CD4-positive, alpha-beta memory T cell (primary cell): ENCODE results near the gene SUSD4. TPM values are rescaled to one million over a fixed set of nuclear protein-coding genes. Genes with fewer than 3 reads are reported as not detected.
A peak's percentile ranks its signal among the peaks of the same experiment; 100 is the strongest.

Experiments used
- CTCF ChIA-PET: fragments of 350-600 bp; sonication (Branson Sonifier 250); formaldehyde crosslinking; loops from one replicate; lab custom pipeline; 2021; ENCODE audit warnings: inconsistent platforms; ENCODE audit not compliant: partially characterized antibody; lab: Charles Lee
- POLR2A ChIA-PET: fragments of 350-600 bp; sonication (Branson Sonifier 250); formaldehyde crosslinking; loops from one replicate; lab custom pipeline; 2021; ENCODE audit not compliant: partially characterized antibody; lab: Charles Lee
- DNase-seq, 5 donors: peaks; one replicate each; pipeline versions ENCODE4 v3.0.0 to v3.0.0-alpha.2; 2020 to 2022; ENCODE audit warnings: mixed read lengths in 1 of 5
- H3K27ac ChIP-seq: one replicate; pipeline ENCODE4 v1.7.0; 2013; ENCODE audit warnings: low read depth, low read length
- H3K27me3 ChIP-seq: 2 replicates; pipeline ENCODE4 v1.7.0; 2013; ENCODE audit warnings: mild to moderate bottlenecking, low read length, moderate library complexity; ENCODE audit not compliant: insufficient read depth
- H3K36me3 ChIP-seq: 2 replicates; pipeline ENCODE4 v1.7.0; 2013; ENCODE audit warnings: mild to moderate bottlenecking, low read length, moderate library complexity; ENCODE audit not compliant: insufficient read depth
- H3K4me1 ChIP-seq: 2 replicates; pipeline ENCODE4 v1.7.0; 2013; ENCODE audit warnings: mild to moderate bottlenecking, low read length, moderate library complexity; ENCODE audit not compliant: insufficient read depth
- H3K4me3 ChIP-seq, 2 donors: one replicate each; pipeline ENCODE4 v1.7.0; 2013; ENCODE audit warnings: low read length in 2 of 2, mild to moderate bottlenecking in 1 of 2
- H3K9me3 ChIP-seq, 2 donors: one replicate each; pipeline ENCODE4 v1.7.0; 2013; ENCODE audit warnings: low read length in 2 of 2, control low read depth in 1 of 2; ENCODE audit not compliant: control insufficient read depth in 1 of 2
- H3K27ac Mint-ChIP-seq, 7 donors: one replicate each; pipeline ENCODE4 v1.8.0; 2020 to 2021; ENCODE audit warnings: mixed read lengths in 7 of 7, mild to moderate bottlenecking in 6 of 7, inconsistent platforms in 3 of 7, moderate library complexity in 3 of 7
- H3K27me3 Mint-ChIP-seq, 2 donors: one replicate each; pipeline ENCODE4 v1.8.0; 2020 to 2021; ENCODE audit warnings: mixed read lengths in 2 of 2
- H3K36me3 Mint-ChIP-seq, 2 donors: one replicate each; pipeline ENCODE4 v1.8.0; 2020 to 2021; ENCODE audit warnings: mixed read lengths in 2 of 2, inconsistent platforms in 1 of 2, mild to moderate bottlenecking in 1 of 2
- H3K4me1 Mint-ChIP-seq, 4 donors: one replicate each; pipeline ENCODE4 v1.8.0; 2020 to 2021; ENCODE audit warnings: mixed read lengths in 4 of 4, mild to moderate bottlenecking in 1 of 4
- H3K4me3 Mint-ChIP-seq, 8 donors: one replicate each; pipeline ENCODE4 v1.8.0; 2020 to 2021; ENCODE audit warnings: mixed read lengths in 8 of 8, mild to moderate bottlenecking in 7 of 8, moderate library complexity in 6 of 8, inconsistent platforms in 3 of 8
- H3K9me3 Mint-ChIP-seq, 8 donors: one replicate each; pipeline ENCODE4 v1.8.0; 2020 to 2021; ENCODE audit warnings: mixed read lengths in 8 of 8, mild to moderate bottlenecking in 5 of 8, inconsistent platforms in 3 of 8, moderate library complexity in 1 of 8
- intact Hi-C: fragments of 100-400 bp; cut with micrococcal nuclease; formaldehyde crosslinking; loops from one replicate; pipeline ENCODE4 v1.15.1; 2023
- polyA plus RNA-seq, 2 donors: library from polyadenylated mRNA; unstranded; fragments of 300-500 nt; fragmentation: Illumina TruSeq; gene quantifications; one replicate each; pipeline ENCODE4 v1.2.3, GENCODE V29; 2021
- total RNA-seq, 2 experiments: library from RNA; stranded (reverse); gene quantifications; one replicate each; pipeline ENCODE4 v1.2.3, GENCODE V29; 2021

SUSD4 gene
- total and polyA plus RNA-seq, 4 experiments from 2014 or later = 2.9 to 18.5 (median 6.2) TPM

DNA sequence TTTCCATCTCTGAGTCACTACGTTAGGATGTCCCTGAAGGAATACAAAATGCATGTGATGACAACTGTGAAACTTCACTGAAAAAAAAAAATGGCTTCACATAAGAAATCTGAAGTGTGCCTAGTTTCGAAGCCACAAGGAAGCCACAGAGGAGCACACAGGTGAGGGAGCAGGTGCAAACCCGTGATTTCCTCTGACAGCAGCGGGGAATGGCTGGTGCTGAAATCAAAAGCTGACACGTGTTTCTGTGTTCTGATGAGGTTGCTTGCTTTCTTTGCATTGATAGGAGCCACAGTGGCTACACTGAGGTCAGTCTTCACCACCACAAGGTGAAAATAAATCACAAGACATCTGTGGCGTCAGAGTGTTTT lies 115.2 kb downstream of the SUSD4 start:
- peaks cover 0 to 4% of the 10 kb centered on the region in 2 donors for H3K36me3 Mint-ChIP-seq
- Histone ChIP-seq H3K4me1 (peaks cover 38% of the 10 kb centered on the region), H3K27me3 (no peaks in the 10 kb centered on the region), H3K9me3 (no peaks in the 10 kb centered on the region), H3K4me3 (no peak overlapping the region), H3K36me3 (no peaks in the 10 kb centered on the region), H3K27ac (peak overlapping the region; percentile 27)
- DNase-seq = peak; percentile 63 to 82 (median 73)
- peaks cover 2 to 5% of the 10 kb centered on the region in 2 donors for H3K27me3 Mint-ChIP-seq
- H3K4me1 Mint-ChIP-seq = peaks cover 20 to 41% (median 32%) of the 10 kb centered on the region in 4 donors
- peak overlapping the region; percentile 82 to 98 (median 89) for H3K27ac Mint-ChIP-seq
- H3K4me3 Mint-ChIP-seq = peak overlapping the region in 7 of 8 donors; percentile 9 to 65 (median 36)
- ChIA-PET POLR2A (interaction anchor here (2.0 kb wide), 1 partner anchor 18 kb away, joined by 7 read pairs; no protein-coding TSS in a partner anchor), CTCF (no interaction called here)
- intact Hi-C loops = loop anchor here (2.0 to 5.0 kb wide), 2 partner anchors 18 to 114 kb away; partner anchors contain the start of gene SUSD4
- no peaks in the 10 kb centered on the region for H3K9me3 Mint-ChIP-seq

GRCh38 chr1:223248001-223248769 lies 115.8 kb downstream of the SUSD4 start:
- POLR2A ChIA-PET = interaction anchor here (2.0 kb wide), 1 partner anchor 18 kb away, joined by 7 read pairs; no protein-coding TSS in a partner anchor
- no peaks in the 10 kb centered on the region for H3K36me3 ChIP-seq
- H3K27ac ChIP-seq = peak overlapping the region; percentile 27
- intact Hi-C loops = loop anchor here (2.0 to 5.0 kb wide), 2 partner anchors 17 to 114 kb away; partner anchors contain the start of gene SUSD4
- H3K4me3 ChIP-seq = no peak overlapping the region
- H3K27me3 ChIP-seq = no peaks in the 10 kb centered on the region
- H3K4me1 ChIP-seq = peaks cover 39% of the 10 kb centered on the region
- DNase-seq = no peak
- H3K4me3 Mint-ChIP-seq = peak overlapping the region in 7 of 8 donors; percentile 2 to 65 (median 36)
- H3K4me1 Mint-ChIP-seq = peaks cover 20 to 41% (median 32%) of the 10 kb centered on the region in 4 donors
- peaks cover 0 to 4% of the 10 kb centered on the region in 2 donors for H3K36me3 Mint-ChIP-seq
- no peaks in the 10 kb centered on the region for H3K9me3 Mint-ChIP-seq
- peaks cover 2 to 5% of the 10 kb centered on the region in 2 donors for H3K27me3 Mint-ChIP-seq
- peak overlapping the region; percentile 82 to 98 (median 89) for H3K27ac Mint-ChIP-seq
- H3K9me3 ChIP-seq = no peaks in the 10 kb centered on the region
- CTCF ChIA-PET = no interaction called here

DNA sequence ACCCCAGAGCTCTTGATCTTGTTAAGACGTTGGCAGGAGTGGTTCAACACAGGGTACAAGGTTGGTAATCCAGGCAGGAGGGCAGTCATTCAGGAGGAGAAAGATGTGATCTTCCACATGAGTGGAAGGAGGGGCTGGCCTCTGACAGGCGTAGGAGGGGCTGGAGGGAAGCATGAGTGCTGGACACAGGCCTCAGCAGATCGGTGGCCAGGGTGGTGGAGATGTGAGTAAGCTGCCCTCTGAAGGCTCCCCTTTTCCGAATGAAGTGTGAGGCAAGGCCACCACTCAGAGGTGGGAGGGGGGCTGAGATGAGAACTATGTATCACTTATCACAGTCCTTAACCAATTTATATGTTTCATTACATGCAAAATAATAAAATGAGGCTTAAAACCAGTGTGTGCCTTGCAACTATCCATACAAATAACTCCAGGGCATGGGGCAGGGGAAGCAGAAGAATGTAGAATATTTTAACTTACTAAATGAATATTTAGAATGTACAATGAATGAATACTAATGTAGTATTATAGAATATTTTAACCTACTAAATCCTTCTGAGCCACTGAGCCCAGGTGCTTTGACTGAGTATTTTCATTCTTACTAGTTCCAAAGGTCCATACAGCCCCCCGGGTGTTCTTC lies 117.4 kb downstream of the SUSD4 start:
- intact Hi-C loops = loop anchor here (5.0 kb wide), 1 partner anchor 116 kb away; the partner anchor contains the start of gene SUSD4
- Histone ChIP-seq H3K36me3 (no peaks in the 10 kb centered on the region), H3K4me3 (no peak overlapping the region), H3K4me1 (peaks cover 39% of the 10 kb centered on the region), H3K27ac (no peak overlapping the region), H3K9me3 (no peaks in the 10 kb centered on the region), H3K27me3 (no peaks in the 10 kb centered on the region)
- Mint-ChIP-seq H3K27me3 (peaks cover 2 to 5% of the 10 kb centered on the region in 2 donors), H3K36me3 (peaks cover 0 to 4% of the 10 kb centered on the region in 2 donors), H3K9me3 (no peaks in the 10 kb centered on the region), H3K4me3 (no peak overlapping the region), H3K27ac (peak overlapping the region in 1 of 7 donors; percentile 15), H3K4me1 (peaks cover 20 to 41% (median 32%) of the 10 kb centered on the region in 4 donors)
- POLR2A ChIA-PET = no interaction called here
- CTCF ChIA-PET = no interaction called here
- no peak for DNase-seq

DNA sequence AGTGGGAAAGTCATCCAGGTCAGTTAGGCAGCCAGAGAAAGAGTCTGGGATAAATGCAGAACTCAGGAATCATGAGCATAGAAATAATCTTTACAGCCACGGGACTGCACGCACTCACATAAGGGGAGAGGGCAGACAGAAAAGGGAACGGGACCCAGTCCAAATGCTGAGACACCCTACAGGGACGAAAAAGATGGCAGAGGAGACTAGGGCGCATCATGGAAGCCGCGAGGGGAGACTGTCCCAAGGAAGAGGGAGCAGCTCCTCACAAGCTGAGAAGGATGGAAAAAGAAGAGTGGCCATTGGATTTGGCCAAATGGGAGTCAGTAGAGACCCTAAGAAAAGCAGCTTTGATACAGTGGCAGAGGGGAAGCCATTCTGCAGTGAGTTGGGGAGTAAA lies 118.0 kb downstream of the SUSD4 start:
- Histone ChIP-seq H3K27me3 (no peaks in the 10 kb centered on the region), H3K9me3 (no peaks in the 10 kb centered on the region), H3K36me3 (no peaks in the 10 kb centered on the region), H3K4me1 (peaks cover 39% of the 10 kb centered on the region), H3K4me3 (no peak overlapping the region), H3K27ac (no peak overlapping the region)
- intact Hi-C loops = loop anchor here (5.0 kb wide), 1 partner anchor 116 kb away; the partner anchor contains the start of gene SUSD4
- CTCF ChIA-PET = interaction anchor here (2.9 kb wide), 1 partner anchor 112 kb away, joined by 17 read pairs; no protein-coding TSS in a partner anchor
- Mint-ChIP-seq H3K4me3 (no peak overlapping the region), H3K27me3 (peaks cover 2 to 5% of the 10 kb centered on the region in 2 donors), H3K27ac (peak overlapping the region in 1 of 7 donors; percentile 81), H3K36me3 (peaks cover 0 to 4% of the 10 kb centered on the region in 2 donors), H3K9me3 (no peaks in the 10 kb centered on the region), H3K4me1 (peaks cover 22 to 45% (median 32%) of the 10 kb centered on the region in 4 donors)
- DNase-seq = no peak
- POLR2A ChIA-PET = no interaction called here

GRCh38 chr1:223245411-223245810 lies 118.6 kb downstream of the SUSD4 start:
- intact Hi-C loops = loop anchor here (5.0 kb wide), 1 partner anchor 117 kb away; the partner anchor contains the start of gene SUSD4
- Mint-ChIP-seq H3K27ac (peak overlapping the region in 1 of 7 donors; percentile 93), H3K4me1 (peaks cover 22 to 47% (median 34%) of the 10 kb centered on the region in 4 donors), H3K9me3 (no peaks in the 10 kb centered on the region), H3K36me3 (peaks cover 0 to 4% of the 10 kb centered on the region in 2 donors), H3K4me3 (no peak overlapping the region), H3K27me3 (peaks cover 2 to 5% of the 10 kb centered on the region in 2 donors)
- no peaks in the 10 kb centered on the region for H3K9me3 ChIP-seq
- H3K4me3 ChIP-seq = no peak overlapping the region
- ChIA-PET POLR2A (interaction anchor here (1.3 kb wide), 1 partner anchor 112 kb away, joined by 6 read pairs; no protein-coding TSS in a partner anchor), CTCF (interaction anchor here (2.9 kb wide), 1 partner anchor 112 kb away, joined by 17 read pairs; no protein-coding TSS in a partner anchor)
- no peak overlapping the region for H3K27ac ChIP-seq
- DNase-seq = no peak
- no peaks in the 10 kb centered on the region for H3K36me3 ChIP-seq
- peaks cover 40% of the 10 kb centered on the region for H3K4me1 ChIP-seq
- no peaks in the 10 kb centered on the region for H3K27me3 ChIP-seq

GRCh38 chr1:223244366-223245103 lies 119.4 kb downstream of the SUSD4 start:
- no peak overlapping the region for H3K27ac ChIP-seq
- intact Hi-C loops = loop anchor here (1.0 to 5.0 kb wide), 2 partner anchors 111 to 118 kb away; partner anchors contain the start of gene SUSD4
- CTCF ChIA-PET = interaction anchor here (1.3 to 2.9 kb wide), 2 partner anchors 10 to 111 kb away, joined by 4 to 17 read pairs; no protein-coding TSS in a partner anchor
- POLR2A ChIA-PET = interaction anchor here (0.9 to 1.3 kb wide), 3 partner anchors 40 to 111 kb away, joined by 3 to 6 read pairs (median 3); no protein-coding TSS in a partner anchor
- DNase-seq = peak in 2 of 5 donors; percentile 16 to 43
- Mint-ChIP-seq H3K4me1 (peaks cover 22 to 45% (median 32%) of the 10 kb centered on the region in 4 donors), H3K27me3 (peaks cover 4 to 5% of the 10 kb centered on the region in 2 donors), H3K4me3 (no peak overlapping the region), H3K9me3 (no peaks in the 10 kb centered on the region), H3K27ac (peak overlapping the region in 3 of 7 donors; percentile 5 to 81 (median 26)), H3K36me3 (peaks cover 0 to 4% of the 10 kb centered on the region in 2 donors)
- peaks cover 39% of the 10 kb centered on the region for H3K4me1 ChIP-seq
- no peaks in the 10 kb centered on the region for H3K27me3 ChIP-seq
- no peaks in the 10 kb centered on the region for H3K36me3 ChIP-seq
- no peaks in the 10 kb centered on the region for H3K9me3 ChIP-seq
- H3K4me3 ChIP-seq = no peak overlapping the region
